Glomerular visceral epithelial cell (primary cell): ENCODE data around the gene UNKL.

ENCODE experiments used
- DNase-seq: peaks from one replicate; pipeline ENCODE4 v3.0.0-alpha.2; 2016; ENCODE audit errors: extremely low spot score

UNKL gene

DNA sequence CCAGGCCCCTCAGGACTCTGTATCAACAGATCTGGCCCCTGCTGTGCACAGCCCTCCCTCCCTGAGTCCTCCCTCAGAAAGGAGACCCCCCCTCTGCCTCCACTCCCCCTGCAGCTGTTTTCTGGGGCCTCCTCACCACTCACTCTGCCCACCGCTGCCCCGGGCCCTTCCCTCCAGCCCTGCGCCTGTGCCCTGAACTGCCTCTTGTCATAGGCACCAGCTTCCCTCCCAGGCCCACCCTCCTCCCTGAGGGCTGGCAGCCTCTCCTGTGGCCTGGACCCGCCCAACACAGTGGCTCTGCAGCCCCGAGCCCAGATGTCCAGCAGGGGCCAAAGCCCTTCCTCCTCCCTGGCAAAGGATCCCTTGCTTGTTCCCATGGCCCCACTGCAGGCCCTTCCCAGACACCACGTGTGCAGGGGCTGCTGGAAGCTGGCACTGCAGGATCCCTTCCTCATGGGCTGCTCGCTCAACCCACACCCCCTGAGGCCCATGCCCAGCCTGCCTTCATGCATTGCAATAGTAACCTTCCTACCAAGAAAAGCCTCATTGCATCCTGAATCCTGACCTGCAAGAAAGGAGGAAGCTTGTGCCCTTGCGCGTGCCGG lies 37.0 kb downstream of the UNKL start:
- DNase-seq: no peak

DNA sequence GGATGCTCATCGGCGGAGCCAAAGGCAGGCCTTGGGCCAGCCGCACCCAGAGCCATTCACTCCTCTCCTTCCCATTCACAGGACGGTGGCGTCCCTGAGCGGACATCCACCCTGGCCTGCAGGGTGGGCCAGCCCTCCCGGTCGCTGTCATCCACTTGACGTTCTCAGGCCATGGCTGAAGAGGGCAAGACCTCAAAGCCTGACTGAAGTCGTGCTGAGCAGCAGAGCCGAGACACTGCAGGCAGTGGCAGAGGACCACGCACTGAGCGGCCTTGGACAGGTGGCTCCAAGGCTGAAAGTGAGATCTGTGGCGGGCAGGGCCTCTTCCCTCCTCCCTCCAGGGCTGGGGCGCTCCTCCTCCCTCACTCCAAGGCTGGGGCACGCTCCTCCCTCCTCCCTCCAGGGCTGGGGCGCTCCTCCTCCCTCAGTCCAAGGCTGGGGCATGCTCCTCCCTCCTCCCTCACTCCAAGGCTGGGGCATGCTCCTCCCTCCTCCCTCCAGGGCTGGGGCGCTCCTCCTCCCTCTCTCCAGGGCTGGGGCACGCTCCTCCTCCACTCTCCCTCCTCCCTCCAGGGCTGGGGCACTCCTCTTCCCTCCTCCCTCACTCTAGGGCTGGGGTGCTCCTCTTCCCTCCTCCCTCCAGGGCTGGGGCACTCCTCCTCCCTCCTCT lies 38.6 kb downstream of the UNKL start:
- DNase-seq: no peak

DNA sequence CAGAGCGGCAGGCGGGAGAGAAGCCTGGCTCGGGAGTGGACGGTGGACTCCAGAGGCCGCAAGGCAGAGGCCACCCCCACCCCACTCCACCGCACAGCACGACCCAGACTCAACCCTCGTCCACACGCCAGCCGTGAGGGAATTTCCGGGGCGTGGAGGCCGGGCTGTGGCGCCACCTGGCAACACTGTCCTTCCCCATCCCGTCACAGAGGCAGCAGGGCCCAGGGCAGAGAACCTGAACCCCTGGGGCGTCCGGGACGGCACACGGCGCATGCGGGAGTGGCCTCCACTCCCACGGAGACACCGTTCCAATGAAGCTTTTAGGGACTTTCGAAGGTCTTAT lies 39.2 kb downstream of the UNKL start:
- DNase-seq: no peak

DNA sequence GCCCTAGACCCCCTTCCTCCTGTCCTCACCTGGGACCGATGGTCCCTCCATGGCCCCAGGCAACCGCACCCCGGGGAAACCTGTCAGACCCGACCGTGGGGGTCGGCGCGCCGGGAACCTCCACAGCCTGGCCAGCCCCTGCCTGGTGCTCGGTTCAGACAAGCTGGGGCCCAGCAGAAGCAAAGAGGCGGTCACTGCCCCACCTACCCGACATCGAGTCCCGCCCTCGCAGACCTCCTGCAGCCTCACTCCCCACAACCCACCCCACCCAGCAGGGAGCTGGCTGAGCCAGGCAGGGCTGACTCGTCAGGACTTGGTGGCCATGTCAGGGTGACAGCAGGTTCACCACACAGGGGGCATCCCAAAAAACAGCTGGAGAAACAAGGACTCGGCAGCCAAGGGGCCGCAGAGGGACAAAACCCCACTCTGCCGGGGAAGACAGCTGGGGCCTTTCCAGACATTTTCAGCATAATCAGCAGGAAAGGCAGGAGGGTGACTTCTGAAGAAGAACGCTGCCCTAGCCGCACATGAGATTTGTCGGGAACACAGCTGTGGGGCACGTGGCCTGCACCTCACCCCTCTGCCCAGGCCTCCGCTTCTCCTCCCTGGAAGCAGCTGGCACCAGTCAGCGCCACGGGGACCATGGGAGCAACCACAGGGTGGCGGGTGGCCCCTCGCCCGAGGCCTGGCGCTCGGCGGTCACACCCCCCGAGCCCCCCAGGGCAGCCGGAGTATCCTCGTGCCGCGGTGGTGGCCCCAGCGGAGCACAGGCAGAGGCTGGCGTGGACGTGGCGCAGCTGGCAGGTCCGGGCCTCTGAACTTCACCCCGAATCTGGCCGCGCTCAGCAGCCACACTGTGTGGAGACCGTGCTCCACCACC lies 39.8 kb downstream of the UNKL start:
- no peak for DNase-seq

DNA sequence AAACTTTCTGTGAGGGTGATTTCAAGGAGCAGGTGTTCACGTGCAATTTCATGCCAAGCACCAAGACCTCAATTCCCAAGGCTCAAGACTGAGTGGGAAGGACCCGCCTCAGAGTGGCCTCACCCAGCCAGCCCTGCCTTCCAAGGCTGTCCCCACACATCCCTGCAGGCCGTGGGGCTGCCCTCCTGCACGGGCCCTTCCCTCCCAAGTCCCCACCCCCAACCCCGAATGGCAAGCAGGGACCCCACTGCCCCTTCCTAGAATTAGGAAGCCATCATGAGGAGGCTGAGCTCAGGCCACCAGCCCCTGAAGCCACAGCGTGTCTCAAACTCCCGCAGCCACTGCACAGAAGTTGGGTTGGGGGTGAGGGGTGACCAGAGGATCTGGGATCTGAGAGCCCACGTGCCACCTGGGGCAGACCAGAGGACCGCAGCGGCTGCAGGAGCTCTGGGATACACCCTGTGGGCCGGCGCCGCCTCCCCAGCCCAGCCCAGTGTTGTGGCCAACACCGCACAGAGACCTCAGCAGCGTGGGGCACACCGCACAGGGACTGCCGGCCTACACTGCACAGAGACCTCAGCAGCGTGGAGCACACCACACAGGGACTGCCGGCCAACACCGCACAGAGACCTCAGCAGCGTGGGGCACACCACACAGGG lies 42.1 kb downstream of the UNKL start:
- DNase-seq: no peak

DNA sequence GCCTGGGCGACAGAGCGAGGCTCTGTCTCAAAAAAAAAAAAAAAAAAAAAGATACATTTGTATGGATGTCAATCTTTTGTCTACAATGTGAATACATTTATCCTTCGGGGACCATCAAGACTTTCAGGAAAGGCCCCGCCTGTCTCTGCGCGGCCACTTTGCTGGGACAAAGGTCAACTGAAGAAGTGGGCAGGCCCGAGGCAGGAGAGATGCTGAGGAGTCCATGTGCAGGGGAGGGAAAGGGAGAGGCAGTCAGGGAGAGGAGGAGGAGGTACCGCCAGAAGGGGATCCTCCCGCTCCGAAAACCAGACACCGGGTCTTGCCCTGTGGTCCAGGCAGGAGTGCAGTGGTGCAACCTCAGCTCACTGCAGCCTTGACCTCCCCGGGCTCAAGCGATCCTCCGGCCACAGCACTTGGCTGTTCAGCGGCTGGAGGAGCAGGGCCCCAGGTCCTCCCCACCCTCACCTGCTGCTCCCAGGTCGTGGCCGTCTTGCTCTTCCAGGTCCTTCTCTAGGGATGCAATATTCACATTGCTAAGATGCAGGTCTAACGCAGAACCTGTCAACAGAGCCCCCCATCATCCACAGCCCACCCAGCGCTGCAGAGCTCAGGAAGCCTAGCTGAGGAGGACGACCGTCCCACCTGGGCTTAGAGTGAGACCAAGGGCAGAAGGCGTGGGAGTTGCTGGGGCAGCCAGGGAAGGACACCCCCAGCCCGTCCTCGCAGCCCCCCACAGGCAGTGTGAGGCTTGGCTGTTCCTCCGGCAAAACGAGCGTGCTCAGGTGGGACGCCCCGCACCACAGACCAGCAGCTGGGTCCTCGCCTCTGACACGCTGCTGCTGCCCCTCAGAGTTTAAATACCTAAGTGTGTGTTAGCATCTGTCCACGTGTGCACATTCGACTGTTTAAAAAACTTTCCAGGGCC lies 43.2 kb downstream of the UNKL start:
- no peak for DNase-seq

DNA sequence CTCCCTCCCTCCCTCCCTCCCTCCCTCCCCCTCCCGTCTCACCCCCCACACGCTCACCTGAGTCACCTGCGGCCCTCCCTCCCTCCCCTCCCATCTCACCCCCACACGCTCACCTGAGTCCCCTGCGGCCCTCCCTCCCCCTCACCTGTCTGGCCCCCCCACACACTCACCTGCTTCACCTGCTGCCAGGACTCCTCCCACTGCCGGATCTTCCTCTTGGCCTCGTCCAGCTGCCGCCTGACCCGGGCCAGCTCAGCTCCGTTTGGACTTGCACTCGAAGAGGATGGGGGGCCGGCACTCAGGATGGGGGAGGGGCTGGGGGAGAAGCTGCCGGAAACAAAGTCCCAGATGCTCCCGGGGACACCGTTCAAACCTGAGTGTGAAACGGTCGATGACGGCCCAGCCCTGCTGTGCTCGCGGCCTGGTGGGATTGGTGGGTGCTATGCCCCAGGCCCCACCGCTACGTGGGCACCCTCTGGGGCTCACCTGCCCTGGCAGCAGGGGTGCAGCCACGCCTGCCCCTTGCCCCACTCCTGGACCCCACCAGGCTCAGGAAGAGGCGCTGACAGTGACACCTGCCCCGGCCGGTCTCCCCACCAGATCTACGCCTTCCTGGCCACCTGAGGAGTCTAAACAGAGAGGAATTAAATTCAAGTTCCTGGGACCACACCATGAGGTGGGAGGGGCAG lies 46.9 kb downstream of the UNKL start:
- DNase-seq: no peak

DNA sequence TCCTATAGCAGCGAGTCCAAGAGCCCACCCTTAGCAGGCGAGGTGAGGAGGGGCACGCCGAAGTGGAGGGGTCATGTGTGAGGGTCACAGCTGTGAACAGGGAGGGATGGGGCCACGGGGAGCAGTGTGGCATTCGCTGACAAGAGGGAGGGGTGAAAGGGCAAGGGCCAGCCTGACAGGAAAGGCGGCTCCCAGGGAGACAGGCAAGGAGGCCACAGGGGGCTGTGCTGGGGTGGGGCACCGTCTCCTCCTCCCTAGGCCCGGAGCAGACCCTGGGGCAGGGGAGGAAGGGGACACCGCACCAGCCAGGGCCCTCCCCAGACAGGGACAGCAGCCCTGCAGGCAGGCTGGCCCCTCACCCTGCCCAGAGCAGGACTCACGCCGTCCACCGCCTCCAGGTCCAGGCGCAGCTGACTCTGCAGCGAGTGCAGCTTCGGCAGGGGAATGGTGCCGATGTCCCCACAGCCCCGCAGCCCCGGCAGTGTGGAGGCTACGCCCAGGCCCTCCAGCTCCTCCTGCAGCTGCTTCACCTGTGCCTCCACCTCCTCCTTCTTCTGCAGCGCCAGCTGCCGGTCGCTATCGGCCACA lies 47.7 kb downstream of the UNKL start:
- no peak for DNase-seq

DNA sequence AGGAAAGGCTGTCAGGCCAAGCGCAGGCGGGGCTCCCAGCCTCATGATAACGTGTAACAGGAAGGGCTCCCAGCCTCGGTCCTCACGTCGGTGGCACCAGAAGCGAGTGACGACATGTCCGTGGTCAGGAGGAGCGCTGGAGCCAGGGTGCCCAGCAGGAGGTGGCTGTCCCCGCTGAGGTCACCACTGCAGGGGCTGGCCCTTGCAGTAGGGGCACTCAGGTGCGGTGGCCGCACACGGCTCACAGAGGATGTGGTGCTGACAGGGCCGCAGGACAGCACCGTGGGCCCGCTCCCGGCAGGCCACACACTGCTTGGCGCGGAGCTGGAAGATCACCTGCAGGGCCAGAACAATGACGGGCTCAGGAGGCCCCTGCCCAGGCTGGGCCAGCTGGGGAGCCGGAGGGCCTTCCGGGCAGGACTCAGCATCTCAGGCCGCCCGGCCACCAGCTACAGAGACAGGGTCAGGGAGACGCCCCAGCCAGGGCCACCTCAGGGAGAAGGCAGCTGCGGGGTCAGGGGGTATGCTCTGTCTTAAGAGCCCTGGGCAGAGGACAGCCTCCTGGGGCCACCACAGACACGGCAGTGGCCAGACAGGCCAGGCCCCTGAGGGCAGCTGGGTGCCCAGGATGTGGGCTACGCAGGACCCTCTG lies 48.3 kb downstream of the UNKL start:
- no peak for DNase-seq

DNA sequence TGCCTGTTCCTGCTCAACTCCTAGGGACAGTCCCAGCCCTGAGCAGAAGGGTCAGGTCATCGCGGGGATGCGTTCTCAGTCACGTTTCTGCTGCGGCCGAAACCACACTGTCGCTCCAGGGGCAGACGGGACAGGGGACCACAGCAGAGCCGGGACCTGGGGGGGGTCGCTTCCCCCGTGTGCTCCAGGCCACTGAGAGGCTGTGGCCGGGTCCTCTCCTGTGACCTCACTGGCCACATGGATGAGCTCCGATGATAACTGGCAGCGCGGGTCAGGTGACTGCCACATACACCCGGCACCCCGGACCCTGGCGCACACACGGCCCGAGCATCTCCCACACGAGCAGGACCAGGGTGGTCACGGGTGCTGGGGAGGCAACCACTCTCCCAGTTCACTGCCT lies 50.0 kb downstream of the UNKL start:
- no peak for DNase-seq

DNA sequence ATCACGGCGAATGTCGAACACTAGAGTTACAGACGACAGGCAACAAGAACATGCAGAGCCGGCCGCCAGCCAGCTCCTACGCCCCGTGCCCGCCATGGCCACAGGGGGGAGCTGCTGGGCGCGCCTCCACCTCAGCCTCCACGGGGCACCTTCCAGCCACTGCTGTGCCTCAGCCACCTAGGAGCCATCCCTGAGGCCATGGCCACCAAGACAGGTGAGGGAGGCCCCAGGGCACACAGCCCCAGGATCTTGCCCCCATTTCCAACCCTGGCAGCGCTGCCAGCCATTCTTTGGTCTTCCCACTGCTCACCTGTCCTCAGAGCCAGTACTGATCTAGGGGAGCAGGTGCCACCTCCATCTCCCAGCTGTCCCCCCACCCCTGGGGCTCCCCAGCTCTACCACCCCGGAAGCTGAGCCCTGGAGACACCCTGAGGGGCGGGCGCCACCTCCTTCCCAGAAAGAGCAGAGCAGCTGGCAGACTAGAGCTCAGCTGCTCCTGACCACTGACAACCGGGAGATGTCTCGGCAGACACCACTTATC lies 50.9 kb downstream of the UNKL start:
- DNase-seq: peak; percentile 38

DNA sequence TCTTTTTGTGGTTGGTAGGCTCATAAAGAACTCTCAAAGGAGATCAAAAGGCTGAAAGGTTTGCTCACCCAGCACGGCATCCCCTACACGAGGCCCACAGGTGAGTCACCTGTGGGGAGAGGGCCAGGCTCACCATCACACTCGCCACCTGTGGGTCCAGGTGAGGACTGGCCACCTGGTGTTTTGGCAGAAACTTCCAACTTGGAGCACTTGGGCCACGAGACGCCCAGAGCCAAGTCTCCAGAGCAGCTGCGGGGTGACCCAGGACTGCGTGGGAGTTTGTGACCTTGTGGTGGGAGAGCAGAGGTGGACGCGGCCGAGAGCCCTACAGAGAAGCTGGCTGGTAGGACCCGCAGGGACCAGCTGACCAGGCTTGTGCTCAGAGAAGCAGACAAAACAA lies 51.7 kb downstream of the UNKL start:
- DNase-seq: no peak

DNA sequence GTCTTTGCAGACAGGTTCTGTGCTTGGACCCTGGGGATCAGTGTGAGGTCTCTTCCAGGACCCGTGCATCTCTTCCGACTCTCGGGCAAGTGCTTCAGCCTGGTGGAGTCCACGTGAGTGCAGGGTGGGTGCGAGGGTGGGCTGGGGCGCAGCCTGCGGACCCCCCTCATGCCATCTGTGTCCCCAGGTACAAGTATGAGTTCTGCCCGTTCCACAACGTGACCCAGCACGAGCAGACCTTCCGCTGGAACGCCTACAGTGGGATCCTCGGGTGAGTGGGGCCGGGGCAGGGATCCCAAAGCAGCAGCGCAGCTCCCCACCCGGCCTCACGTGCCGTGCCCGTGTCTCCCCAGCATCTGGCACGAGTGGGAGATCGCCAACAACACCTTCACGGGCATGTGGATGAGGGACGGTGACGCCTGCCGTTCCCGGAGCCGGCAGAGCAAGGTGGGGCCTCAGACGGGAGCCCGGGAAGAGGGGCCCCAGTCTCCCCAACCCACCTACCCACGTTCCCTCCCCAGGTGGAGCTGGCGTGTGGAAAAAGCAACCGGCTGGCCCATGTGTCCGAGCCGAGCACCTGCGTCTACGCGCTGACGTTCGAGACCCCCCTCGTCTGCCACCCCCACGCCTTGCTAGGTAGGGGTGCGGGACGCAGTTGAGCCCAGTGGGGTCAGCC lies 52.7 kb downstream of the UNKL start:
- no peak for DNase-seq

DNA sequence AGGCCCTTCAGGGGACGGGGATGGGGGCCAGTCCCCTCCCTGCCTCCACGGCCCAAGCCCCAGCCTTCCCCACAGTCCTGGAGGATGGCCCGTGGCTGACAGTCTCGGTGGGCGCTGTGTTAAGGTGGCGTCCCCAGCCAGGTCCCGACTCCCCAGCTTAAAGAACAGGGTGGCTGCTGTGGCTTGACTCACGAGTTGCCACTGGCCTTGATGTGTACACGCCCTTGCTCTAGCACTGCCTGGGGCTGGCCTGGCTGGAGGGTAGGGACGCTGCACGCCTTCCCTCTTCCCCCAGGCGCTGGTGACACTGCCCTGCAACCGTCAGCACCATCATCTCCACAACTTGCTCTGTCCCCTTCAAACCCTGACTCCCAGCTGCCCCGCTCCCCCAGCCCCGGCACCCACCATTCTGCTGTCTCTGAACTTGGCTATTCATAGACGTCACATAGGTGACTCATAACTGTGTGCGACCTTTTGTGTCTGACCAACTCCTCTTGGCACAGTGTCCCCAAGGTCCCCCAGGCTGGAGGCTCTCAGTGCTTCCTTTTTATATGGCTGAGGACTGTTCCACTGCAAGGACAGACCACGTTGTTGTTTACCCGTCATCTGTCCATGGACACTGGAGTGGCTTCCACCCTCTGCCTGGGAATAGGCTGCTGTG lies 56.5 kb downstream of the UNKL start:
- DNase-seq: no peak

DNA sequence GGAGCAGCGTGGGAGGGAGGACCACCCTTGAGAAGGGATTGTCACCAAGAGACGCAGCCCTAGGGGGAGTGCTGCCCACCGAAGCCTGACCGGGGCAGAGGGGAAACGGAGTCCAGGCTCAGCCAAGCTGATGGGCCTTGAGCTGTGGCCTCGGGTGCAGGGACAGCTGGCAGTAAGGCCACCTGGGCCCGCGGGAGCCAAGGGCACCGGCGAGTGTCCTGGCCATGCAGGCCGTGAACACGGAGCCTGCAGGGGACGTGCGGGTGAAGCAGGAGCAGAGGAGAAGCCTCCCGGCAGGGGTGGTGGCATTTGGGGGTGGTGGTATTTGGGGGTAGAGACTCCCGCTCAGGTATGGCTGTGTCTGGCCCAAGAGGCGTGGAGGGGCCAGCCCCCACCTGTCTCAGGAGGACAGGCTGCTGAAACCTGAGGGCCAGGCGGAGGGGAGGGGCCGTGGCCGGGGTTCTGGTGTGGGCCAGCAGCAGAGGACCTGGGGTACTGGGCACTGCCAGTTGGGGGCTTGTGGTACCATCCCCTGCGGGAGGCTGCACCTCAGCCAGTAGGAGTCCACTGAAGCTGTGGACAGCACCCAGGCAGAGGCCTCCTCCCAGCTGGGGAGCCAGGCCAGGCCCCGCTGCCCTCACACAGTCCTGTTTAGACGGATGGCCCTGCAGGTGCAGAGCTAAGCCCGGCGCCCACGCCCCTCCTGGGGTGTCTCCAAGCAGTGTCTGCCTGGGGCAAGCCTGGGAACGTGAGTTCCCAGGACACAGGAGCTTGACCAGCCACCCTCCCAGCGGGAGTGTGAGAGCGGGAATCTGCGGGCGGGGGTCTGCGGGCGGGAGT lies 58.2 kb downstream of the UNKL start:
- no peak for DNase-seq

DNA sequence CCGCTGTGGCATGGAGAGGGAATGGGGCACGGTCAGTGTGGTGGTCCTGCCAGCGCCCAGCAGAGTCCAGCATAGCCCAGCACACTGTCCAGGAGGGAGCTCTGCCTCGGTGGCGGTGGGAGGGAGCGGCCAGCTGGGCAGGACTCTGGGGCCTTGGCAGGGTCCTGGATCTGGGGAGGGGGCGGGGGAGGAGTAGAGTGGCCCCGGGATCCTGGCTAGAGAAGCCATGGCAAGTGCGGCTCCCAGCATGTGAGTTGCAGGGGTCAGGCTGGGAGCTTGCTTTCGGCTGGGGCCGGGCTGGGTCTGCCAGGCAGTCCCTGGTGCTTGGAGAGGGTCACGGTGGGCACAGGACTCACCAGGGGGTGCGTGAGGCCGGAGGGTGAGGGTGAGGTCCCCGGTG lies 58.9 kb downstream of the UNKL start:
- no peak for DNase-seq

DNA sequence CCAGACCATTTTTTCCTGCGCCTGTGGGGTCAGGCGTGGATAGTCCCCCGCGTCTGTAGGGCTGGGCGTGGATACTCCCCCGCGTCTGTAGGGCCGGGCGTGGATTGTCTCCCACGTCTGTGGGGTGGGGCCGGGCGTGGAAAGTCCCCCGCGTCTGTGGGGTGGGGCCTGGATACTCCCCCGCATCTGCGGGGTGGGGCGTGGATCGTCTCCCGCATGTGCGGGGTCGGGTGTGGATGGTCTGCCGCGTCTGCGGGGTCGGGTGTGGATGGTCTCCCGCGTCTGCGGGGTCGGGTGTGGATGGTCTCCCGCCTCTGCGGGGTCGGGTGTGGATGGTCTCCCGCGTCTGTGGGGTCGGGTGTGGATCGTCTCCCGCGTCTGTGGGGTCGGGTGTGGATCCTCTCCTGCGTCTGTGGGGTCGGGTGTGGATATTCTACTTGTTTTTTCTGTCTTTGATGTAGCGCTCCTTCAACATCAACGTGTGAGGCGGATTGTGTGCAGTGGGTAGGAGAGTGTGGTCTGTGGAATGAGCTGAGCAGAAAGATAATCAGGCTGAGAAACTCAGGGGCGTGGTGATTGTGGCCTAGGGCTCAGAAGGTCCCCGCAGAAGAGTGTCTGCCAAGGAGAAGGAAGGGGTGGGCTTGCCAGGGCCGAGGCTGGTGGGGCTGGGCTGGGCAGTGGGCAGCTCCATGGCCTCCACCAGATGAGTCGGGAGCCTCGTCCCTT lies 59.5 kb downstream of the UNKL start:
- DNase-seq: no peak
